GM19099 (cell line): ENCODE data around the gene FCER1G.

Experiments used
- POLR2A ChIP-seq: IDR thresholded peaks from 3 replicates; pipeline ENCODE4 v1.6.1; 2011; ENCODE audit warnings: low read depth; ENCODE audit not compliant: insufficient read length; ENCODE audit errors: extremely low read depth

FCER1G gene

DNA sequence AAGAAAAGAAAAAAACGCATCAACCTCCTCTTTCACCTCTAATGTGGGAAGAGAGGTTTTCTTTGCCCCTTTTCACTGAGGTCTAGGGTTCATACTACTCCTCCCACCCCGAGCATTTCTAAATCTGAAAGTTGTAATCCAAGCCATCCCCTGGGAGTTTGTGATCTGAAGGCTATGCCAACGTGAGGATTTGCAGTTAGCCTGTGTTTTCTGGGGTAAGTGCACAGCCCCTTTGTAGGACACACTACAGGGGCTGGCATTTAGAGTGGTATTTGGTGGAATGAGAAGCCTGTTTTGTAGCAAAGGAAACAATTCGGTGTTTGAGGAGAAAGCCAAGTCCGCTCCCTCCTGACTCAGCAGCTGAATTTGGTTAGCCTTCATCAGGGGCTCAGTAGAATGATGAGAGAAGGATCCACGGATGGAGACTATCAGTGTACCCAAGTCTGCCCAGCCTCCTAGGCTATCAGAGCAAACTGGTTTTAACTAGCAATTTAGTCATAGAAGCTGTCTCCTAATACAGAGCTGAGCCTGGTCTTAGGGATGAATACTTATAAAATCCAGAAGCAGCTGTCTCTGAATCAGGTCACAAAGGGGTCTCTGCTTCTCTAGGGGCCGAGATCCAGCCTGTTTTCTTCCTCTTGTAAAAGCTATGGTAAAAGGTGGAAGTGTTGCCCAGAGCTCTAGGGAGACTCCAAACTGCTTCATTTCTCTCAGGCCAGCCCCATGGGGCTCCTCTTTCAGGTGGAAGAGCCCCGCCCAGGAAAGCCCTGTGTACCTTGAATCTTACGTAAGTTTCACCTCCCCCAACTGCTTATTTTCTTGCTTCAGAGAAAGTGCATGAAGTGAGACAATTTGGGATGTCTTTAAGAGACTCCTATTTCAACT lies 45.5 kb downstream of the FCER1G start:
- no peak for TF ChIP-seq POLR2A

DNA sequence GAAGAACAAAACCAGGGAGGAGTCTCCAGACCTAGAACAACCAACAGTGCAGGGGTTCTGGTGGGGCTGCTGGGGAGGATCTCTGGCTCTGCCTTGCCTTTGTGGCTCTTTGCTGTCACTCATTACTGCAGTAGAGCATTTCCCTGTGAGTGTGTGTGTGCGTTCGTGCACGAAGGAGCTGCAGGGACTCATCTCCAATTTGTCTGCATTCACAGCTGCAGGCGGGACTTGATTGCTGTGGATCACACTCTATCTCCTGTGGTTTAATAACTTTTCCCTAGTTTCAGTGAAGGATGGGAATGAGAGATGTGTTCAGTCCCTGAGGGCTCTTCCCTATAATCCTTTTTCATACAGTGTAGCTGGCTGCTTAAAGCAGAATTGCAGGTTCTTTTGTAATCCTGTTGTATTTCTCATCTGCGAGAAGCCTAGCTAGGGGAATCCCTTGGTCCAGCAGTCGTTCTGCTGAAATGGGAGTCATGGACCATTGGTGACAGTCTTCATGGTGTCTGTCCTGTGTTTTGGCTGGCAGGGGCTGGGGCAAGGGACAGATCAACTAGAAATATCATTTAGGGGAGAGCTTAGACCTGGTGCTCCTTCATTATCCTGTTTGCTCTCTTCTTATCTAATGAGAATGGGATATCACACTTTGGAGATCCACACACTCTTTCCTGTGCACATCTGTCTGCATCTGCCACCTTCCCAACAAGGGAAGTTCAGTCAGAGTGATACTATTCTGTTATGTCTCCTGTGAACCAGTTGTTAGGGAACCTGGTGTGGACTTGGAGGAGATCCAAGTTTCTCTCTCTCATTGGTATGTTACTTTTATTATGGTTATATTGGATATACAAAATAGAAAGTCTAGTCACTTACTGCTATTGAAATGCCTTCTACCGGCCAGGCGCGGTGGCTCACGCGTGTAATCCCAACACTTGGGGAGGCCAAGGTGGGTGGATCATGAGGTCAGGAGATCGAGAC lies 46.5 kb downstream of the FCER1G start:
- no peak for TF ChIP-seq POLR2A

DNA sequence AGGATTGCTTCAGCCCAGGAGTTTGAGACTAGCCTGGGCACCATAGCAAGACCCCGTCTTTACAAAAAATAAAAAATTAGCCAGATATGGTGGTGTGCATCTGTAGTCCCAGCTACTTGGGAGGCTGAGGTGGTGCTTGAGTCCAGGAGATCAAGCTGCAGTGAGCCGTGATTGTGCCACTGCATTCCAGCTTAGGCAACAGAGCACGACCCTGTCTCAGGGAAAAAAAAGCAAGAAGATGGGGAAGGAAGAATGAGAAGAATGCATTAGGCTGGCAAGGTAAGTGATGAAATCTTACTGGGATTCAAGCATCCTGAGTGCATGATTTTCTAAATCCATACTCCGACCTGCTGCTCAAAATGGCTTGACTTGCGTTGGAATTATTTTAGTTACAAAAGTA lies 50.2 kb downstream of the FCER1G start:
- no peak for TF ChIP-seq POLR2A

DNA sequence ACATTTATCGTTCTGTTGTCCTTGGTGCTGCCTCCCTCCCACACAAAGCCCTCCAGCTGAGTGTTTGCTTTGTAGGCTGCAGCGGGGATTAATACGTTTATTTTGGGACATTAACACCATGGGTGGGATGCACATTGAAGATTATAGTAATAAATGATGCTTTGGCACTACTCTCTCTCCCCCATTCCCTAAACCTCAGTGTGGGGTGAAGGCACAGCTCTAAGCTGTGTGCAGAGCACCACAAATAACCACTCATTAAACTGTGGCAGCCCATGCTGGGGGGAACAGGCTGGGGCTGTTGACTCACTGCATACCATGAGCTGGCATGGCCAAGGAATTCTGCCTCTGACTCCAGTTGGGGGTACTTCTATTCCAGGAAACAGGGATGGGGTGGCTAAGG lies 51.1 kb downstream of the FCER1G start:
- no peak for TF ChIP-seq POLR2A

DNA sequence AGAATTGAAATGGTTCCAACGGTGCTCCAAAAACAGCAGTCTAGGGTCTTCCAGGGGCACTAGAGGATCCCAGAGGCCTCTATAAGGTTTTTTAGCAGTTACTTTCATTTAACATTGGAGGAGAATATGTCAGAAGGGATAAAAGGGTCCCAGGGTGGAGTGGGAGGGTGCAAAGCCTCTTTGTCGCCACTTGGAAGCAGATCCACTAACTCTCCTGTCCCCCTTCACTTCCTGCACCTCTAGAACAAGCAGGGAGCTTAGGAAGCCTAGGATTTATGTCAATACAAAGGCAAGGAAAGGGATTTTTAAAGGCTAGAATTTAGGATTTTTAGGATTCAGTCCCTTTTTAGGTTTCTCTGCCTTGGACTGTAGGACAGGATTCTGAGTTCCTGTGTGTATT lies 51.7 kb downstream of the FCER1G start:
- TF ChIP-seq POLR2A = no peak

DNA sequence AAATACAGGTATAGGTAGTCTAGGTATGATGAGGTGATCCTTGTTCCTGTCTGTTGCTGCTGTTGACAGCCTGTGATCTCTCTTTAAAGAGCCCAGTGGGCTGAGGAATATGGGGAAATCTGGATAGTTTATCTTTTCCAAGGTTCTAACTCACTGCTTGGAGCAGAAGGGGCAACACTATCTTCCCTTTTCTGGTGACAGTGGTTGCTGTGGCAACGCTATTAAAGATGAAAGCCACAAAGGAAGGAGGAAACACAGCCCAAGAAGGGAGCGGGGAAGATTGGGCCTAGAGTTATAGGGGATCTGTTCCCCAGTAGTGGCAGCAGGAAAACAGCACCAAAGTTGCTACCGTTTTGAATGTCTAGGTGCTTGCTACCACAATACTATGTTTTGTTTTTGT lies 52.2 kb downstream of the FCER1G start:
- no peak for TF ChIP-seq POLR2A
